RCC 7860 (cell line): ENCODE data around the gene HDAC5.
"Not testable (repeated sequence)": the region's sequence is repeated elsewhere in the genome, so short reads cannot be mapped to it uniquely, and the experiment has no call there.

Experiments used
- DNase-seq: peaks from one replicate; pipeline ENCODE4 v3.0.0-alpha.2; 2015; ENCODE audit warnings: low spot score
- FAIRE-seq: peaks from 2 replicates; lab custom pipeline; 2012; peaks lifted over from hg19 to GRCh38; lab: Jason Lieb, UNC

HDAC5 gene

GRCh38 chr17:44071198-44071520 lies 52.3 kb downstream of the HDAC5 start:
- FAIRE-seq (no peak), DNase-seq (no peak)

GRCh38 chr17:44070455-44071197 lies 52.8 kb downstream of the HDAC5 start, which contains the start of gene G6PC3:
G6PC3 (plus strand) TSS chr17:44070735; CDS start chr17:44070966, 231 bp downstream.
- DNase-seq (peak; percentile 94), FAIRE-seq (peak; percentile 49)

GRCh38 chr17:44069974-44070454 lies 53.4 kb downstream of the HDAC5 start:
- FAIRE-seq (no peak), DNase-seq (no peak)

GRCh38 chr17:44067545-44067940 lies 55.9 kb downstream of the HDAC5 start:
- FAIRE-seq (no peak), DNase-seq (no peak)

- DNase-seq (peak; percentile 74), FAIRE-seq (no peak)
Measured at GRCh38 chr17:44066204-44066930, 57.1 kb downstream of the HDAC5 start, which contains the start of gene LSM12. LSM12 (minus strand) TSS chr17:44066671; CDS start chr17:44066587, 84 bp downstream.

- FAIRE-seq = no peak
- no peak for DNase-seq
Measured at GRCh38 chr17:44065668-44066203, 57.7 kb downstream of the HDAC5 start.

GRCh38 chr17:44063704-44064639 lies 59.5 kb downstream of the HDAC5 start:
- DNase-seq (no peak), FAIRE-seq (no peak)

- FAIRE-seq = no peak
- DNase-seq = no peak
Measured at GRCh38 chr17:44062871-44063270, 60.6 kb downstream of the HDAC5 start.

- no peak for FAIRE-seq
Measured at GRCh38 chr17:44061446-44061845, 62.0 kb downstream of the HDAC5 start.

GRCh38 chr17:44059101-44059892 lies 64.1 kb downstream of the HDAC5 start:
- FAIRE-seq (no peak), DNase-seq (no peak)

More at GRCh38 chr17:44061446-44061845, 62.0 kb downstream of the HDAC5 start:
- no peak for DNase-seq

GRCh38 chr17:44053125-44053872 lies 70.1 kb downstream of the HDAC5 start:
- DNase-seq = no peak
- FAIRE-seq = no peak

- no peak for DNase-seq
- FAIRE-seq = no peak
Measured at GRCh38 chr17:44049294-44050060, 74.0 kb downstream of the HDAC5 start.

GRCh38 chr17:44046893-44047292 lies 76.5 kb downstream of the HDAC5 start:
- FAIRE-seq, DNase-seq: not testable (repeated sequence)

- DNase-seq (no peak), FAIRE-seq (no peak)
Measured at GRCh38 chr17:44045486-44045885, 78.0 kb downstream of the HDAC5 start.

- DNase-seq (no peak), FAIRE-seq (no peak)
Measured at GRCh38 chr17:44044071-44044470, 79.4 kb downstream of the HDAC5 start.

GRCh38 chr17:44043272-44043696 lies 80.2 kb downstream of the HDAC5 start:
- no peak for DNase-seq
- no peak for FAIRE-seq

GRCh38 chr17:44039829-44040635 lies 83.4 kb downstream of the HDAC5 start:
- DNase-seq = no peak
- FAIRE-seq = no peak
